Retinal pigment epithelial cell (primary cell): Measurements from ENCODE around the gene THYN1.

Experiments used
- DNase-seq: peaks from one replicate; pipeline ENCODE4 v3.0.0-alpha.2; 2010; ENCODE audit warnings: low read depth
- H3K4me3 ChIP-seq: 2 replicates; pipeline ENCODE4 v1.5.1; 2011; ENCODE audit warnings: mild to moderate bottlenecking, low read length, control low read depth, moderate library complexity
- CTCF ChIP-seq: conservative IDR thresholded peaks from 2 replicates; pipeline ENCODE4 v1.5.1; 2011; ENCODE audit warnings: low read depth, low read length, control low read depth, inconsistent platforms

The THYN1 gene

GRCh38 chr11:134266440-134266839 lies 13.3 kb upstream of the THYN1 start:
- DNase-seq, result no peak
- TF ChIP-seq CTCF, result no peak
- H3K4me3 ChIP-seq, result no peak overlapping the region

GRCh38 chr11:134264966-134265764 lies 12.0 kb upstream of the THYN1 start:
- no peak for TF ChIP-seq CTCF
- H3K4me3 ChIP-seq, result no peak overlapping the region
- DNase-seq, result no peak

- no peak overlapping the region for H3K4me3 ChIP-seq
- no peak for DNase-seq
- TF ChIP-seq CTCF, result peak; percentile 75
Observed at GRCh38 chr11:134261626-134262488, 8.7 kb upstream of the THYN1 start.

GRCh38 chr11:134260983-134261382 lies 7.8 kb upstream of the THYN1 start:
- no peak for DNase-seq
- TF ChIP-seq CTCF, result no peak
- H3K4me3 ChIP-seq, result no peak overlapping the region

GRCh38 chr11:134260503-134260902 lies 7.4 kb upstream of the THYN1 start:
- DNase-seq, result no peak
- TF ChIP-seq CTCF, result no peak
- H3K4me3 ChIP-seq, result no peak overlapping the region

GRCh38 chr11:134258577-134258976 lies 5.4 kb upstream of the THYN1 start:
- no peak for TF ChIP-seq CTCF
- no peak overlapping the region for H3K4me3 ChIP-seq
- no peak for DNase-seq
